Right lobe of liver (tissue), 6 donors: ENCODE results near the gene CHMP1A. TPM values are rescaled to one million over a fixed set of nuclear protein-coding genes. Genes with fewer than 3 reads are reported as not detected.

ENCODE experiments used
- ATAC-seq, 4 donors: fragments of 200-7000 bp; cut with Tn5 transposase; one replicate each; pipeline ENCODE4 v1.9.1; 2020; ENCODE audit warnings: mild to moderate bottlenecking in 4 of 4, moderate library complexity in 4 of 4
- DNase-seq, 3 donors: peaks; one replicate each; pipeline ENCODE4 v3.0.0-alpha.2; 2020
- H3K27ac ChIP-seq, 3 donors: fragments of 200-600 bp; one replicate each; pipeline ENCODE4 v1.8.0; 2022
- H3K27me3 ChIP-seq, 2 donors: fragments of 200-600 bp; one replicate each; pipeline ENCODE4 v1.8.0; 2022
- H3K36me3 ChIP-seq, 4 donors: fragments of 200-600 bp; sonication (generic) in 1 of 4; one replicate each; pipeline versions ENCODE4 v1.5.1 to v1.8.0; 2017 to 2022; ENCODE audit warnings: control low read depth in 1 of 4
- H3K4me1 ChIP-seq, 4 donors: fragments of 200-600 bp; sonication (generic) in 1 of 4; one replicate each; pipeline versions ENCODE4 v1.5.1 to v1.8.0; 2017 to 2022; ENCODE audit warnings: control low read depth in 1 of 4
- H3K4me3 ChIP-seq, 3 donors: fragments of 200-600 bp; one replicate each; pipeline ENCODE4 v1.8.0; 2022
- H3K9me3 ChIP-seq, 4 donors: fragments of 200-600 bp; sonication (generic) in 1 of 4; one replicate each; pipeline versions ENCODE4 v1.5.1 to v1.8.0; 2017 to 2022; ENCODE audit warnings: control low read depth in 1 of 4
- CTCF ChIP-seq, 4 donors: fragments of 200-600 bp in 3 of 4; fragments of 450-650 bp in 1 of 4; IDR thresholded peaks; one replicate each; pipeline versions ENCODE4 v1.5.1 to v1.8.0; 2016 to 2022; ENCODE audit warnings: antibody characterized with exemption in 4 of 4, mild to moderate bottlenecking in 2 of 4
- POLR2A ChIP-seq: fragments of 450-650 bp; IDR thresholded peaks from one replicate; pipeline ENCODE4 v1.6.1; 2017; ENCODE audit warnings: antibody characterized with exemption, mild to moderate bottlenecking
- WGBS: methylation state at CpG from one replicate; pipeline ENCODE4 v1.1.6; 2018; ENCODE audit warnings: low coverage, low lambda C conversion rate; ENCODE audit not compliant: insufficient coverage; ENCODE audit errors: missing lambda C conversion rate; 5-methylcytosine and 5-hydroxymethylcytosine counted together
- intact Hi-C, 2 donors: fragments of 100-400 bp; cut with DNase I; formaldehyde crosslinking; loops; one replicate each; pipeline versions ENCODE4 v1.11.2 to v1.14.1; 2022
- total RNA-seq, 6 experiments: library from RNA; depleted of rRNA in 2 of 6; stranded (reverse); fragments of >200 nt in 2 of 6; fragmentation: NEBNext Ultra II Directional in 3 of 6; extraction: Animal tissue kit (Norgen Biotek cat#: 25700) in 3 of 6; gene quantifications; one replicate each; pipeline versions ENCODE4 v1.1.0 to v1.2.4, GENCODE V29; 2016 to 2023
- donor health status: DM: no; HTN: yes; CAD: no.
- donor health status: DM: no; HTN: no; CAD: no.
- donor health status: DM: no; HTN: no; CAD: no.
- donor health status: DM: no; HTN: yes; CAD: no.
- donor health status: DM: no; HTN: yes; CAD: no.

CHMP1A gene
- total RNA-seq, 6 experiments from 2014 or later = 27.2 to 42.3 (median 33.1) TPM

- no peak for DNase-seq
- no peaks in the 10 kb centered on the region for H3K9me3 ChIP-seq
- no peak overlapping the region for H3K27ac ChIP-seq
- H3K36me3 ChIP-seq = no peaks in the 10 kb centered on the region
- H3K4me1 ChIP-seq = no peaks in the 10 kb centered on the region
- TF ChIP-seq CTCF (IDR thresholded peaks at IDR 0.05) (no peak), POLR2A (no peak)
- no peaks in the 10 kb centered on the region for H3K27me3 ChIP-seq
- 37% methylated on average over 4 of the region's 32 CpGs for WGBS
- intact Hi-C loops = no loop called here
- no peak for ATAC-seq
- no peak overlapping the region for H3K4me3 ChIP-seq
These were observed 35.7 kb downstream of the CHMP1A start for GRCh38 chr16:89621698-89622409.

- Histone ChIP-seq H3K4me3 (no peak overlapping the region), H3K36me3 (no peaks in the 10 kb centered on the region), H3K9me3 (no peaks in the 10 kb centered on the region), H3K4me1 (no peaks in the 10 kb centered on the region), H3K27me3 (no peaks in the 10 kb centered on the region), H3K27ac (no peak overlapping the region)
- no peak for DNase-seq
- intact Hi-C loops = no loop called here
- TF ChIP-seq CTCF (IDR thresholded peaks at IDR 0.05) (no peak), POLR2A (no peak)
- WGBS = 80% methylated on average over 1 of the region's 18 CpGs
- ATAC-seq = no peak
These were observed 36.3 kb downstream of the CHMP1A start for GRCh38 chr16:89621136-89621697.

- DNase-seq = no peak
These were observed 37.1 kb downstream of the CHMP1A start for GRCh38 chr16:89620406-89620841.

GRCh38 chr16:89619840-89620239 is 37.7 kb downstream of the CHMP1A start:
- Histone ChIP-seq H3K27ac (no peak overlapping the region), H3K27me3 (no peaks in the 10 kb centered on the region), H3K4me1 (no peaks in the 10 kb centered on the region), H3K4me3 (no peak overlapping the region), H3K36me3 (no peaks in the 10 kb centered on the region), H3K9me3 (no peaks in the 10 kb centered on the region)
- 37% methylated on average over 4 of the region's 12 CpGs for WGBS
- ATAC-seq (no peak), DNase-seq (no peak)
- intact Hi-C loops = no loop called here
- TF ChIP-seq CTCF (IDR thresholded peaks at IDR 0.05) = no peak

More at GRCh38 chr16:89620406-89620841, 37.1 kb downstream of the CHMP1A start:
- H3K27ac ChIP-seq = no peak overlapping the region
- H3K36me3 ChIP-seq = no peaks in the 10 kb centered on the region
- TF ChIP-seq CTCF (IDR thresholded peaks at IDR 0.05) (no peak), POLR2A (no peak)
- no peak overlapping the region for H3K4me3 ChIP-seq
- intact Hi-C loops = no loop called here
- no peaks in the 10 kb centered on the region for H3K9me3 ChIP-seq
- H3K4me1 ChIP-seq = no peaks in the 10 kb centered on the region
- 79% methylated on average over 5 of the region's 16 CpGs for WGBS
- no peak for ATAC-seq
- no peaks in the 10 kb centered on the region for H3K27me3 ChIP-seq
